ENCODE results near the gene GCM1. TPM values are rescaled to one million over a fixed set of nuclear protein-coding genes. Genes with fewer than 3 reads are reported as not detected.

GCM1 gene
- polyA plus RNA-seq, 1 donor from 2014 or later = not detected

DNA sequence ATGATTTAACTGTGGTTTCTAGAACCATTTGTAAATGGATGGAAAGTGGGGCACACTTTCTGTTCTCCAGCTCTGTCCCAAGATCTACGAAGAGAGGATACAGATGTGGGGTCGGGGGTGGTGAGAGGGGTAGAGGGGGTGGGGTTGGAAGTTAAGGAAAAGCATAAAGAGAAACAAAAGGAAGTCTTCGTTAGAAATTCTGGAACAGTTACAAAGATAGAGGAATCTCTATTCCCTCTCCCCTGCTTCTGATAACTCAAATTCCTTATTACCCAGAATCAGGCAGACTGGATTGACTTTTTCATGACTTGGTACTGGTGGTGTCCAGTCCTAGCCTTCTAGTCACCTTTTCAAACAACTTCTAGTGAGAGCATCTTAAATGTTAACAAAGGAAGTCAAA, 4.9 kb downstream of the GCM1 start:
- no peaks in the 10 kb centered on the region for H3K9me3 ChIP-seq (ENCODE audit: low read length)
- H3F3A ChIP-seq (ENCODE audit: insufficient read depth, low read length, poor library complexity, severe bottlenecking) = no peaks in the 10 kb centered on the region
- H3K36me3 ChIP-seq (ENCODE audit: insufficient read depth, low read length) = no peaks in the 10 kb centered on the region
- H3K9ac ChIP-seq (ENCODE audit: low read length) = no peak overlapping the region
- TF ChIP-seq RAD21 (conservative IDR thresholded peaks at IDR 0.05) (no peak), SMC3 (conservative IDR thresholded peaks at IDR 0.05; ENCODE audit: poor library complexity) (no peak), EZH2 (IDR thresholded peaks at IDR 0.05; ENCODE audit: borderline replicate concordance, insufficient read depth, low read length, poor library complexity, severe bottlenecking) (no peak), TAF1 (IDR thresholded peaks at IDR 0.05; ENCODE audit: low read depth) (no peak), MXI1 (conservative IDR thresholded peaks at IDR 0.05; ENCODE audit: poor library complexity, severe bottlenecking) (no peak), POLR2AphosphoS5 (IDR thresholded peaks at IDR 0.05) (no peak)
- TF ChIP-seq, protein P1, sequence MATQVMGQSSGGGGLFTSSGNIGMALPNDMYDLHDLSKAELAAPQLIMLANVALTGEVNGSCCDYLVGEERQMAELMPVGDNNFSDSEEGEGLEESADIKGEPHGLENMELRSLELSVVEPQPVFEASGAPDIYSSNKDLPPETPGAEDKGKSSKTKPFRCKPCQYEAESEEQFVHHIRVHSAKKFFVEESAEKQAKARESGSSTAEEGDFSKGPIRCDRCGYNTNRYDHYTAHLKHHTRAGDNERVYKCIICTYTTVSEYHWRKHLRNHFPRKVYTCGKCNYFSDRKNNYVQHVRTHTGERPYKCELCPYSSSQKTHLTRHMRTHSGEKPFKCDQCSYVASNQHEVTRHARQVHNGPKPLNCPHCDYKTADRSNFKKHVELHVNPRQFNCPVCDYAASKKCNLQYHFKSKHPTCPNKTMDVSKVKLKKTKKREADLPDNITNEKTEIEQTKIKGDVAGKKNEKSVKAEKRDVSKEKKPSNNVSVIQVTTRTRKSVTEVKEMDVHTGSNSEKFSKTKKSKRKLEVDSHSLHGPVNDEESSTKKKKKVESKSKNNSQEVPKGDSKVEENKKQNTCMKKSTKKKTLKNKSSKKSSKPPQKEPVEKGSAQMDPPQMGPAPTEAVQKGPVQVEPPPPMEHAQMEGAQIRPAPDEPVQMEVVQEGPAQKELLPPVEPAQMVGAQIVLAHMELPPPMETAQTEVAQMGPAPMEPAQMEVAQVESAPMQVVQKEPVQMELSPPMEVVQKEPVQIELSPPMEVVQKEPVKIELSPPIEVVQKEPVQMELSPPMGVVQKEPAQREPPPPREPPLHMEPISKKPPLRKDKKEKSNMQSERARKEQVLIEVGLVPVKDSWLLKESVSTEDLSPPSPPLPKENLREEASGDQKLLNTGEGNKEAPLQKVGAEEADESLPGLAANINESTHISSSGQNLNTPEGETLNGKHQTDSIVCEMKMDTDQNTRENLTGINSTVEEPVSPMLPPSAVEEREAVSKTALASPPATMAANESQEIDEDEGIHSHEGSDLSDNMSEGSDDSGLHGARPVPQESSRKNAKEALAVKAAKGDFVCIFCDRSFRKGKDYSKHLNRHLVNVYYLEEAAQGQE (IDR thresholded peaks at IDR 0.05; ENCODE audit: borderline replicate concordance) = no peak
- TF ChIP-seq, protein P2, sequence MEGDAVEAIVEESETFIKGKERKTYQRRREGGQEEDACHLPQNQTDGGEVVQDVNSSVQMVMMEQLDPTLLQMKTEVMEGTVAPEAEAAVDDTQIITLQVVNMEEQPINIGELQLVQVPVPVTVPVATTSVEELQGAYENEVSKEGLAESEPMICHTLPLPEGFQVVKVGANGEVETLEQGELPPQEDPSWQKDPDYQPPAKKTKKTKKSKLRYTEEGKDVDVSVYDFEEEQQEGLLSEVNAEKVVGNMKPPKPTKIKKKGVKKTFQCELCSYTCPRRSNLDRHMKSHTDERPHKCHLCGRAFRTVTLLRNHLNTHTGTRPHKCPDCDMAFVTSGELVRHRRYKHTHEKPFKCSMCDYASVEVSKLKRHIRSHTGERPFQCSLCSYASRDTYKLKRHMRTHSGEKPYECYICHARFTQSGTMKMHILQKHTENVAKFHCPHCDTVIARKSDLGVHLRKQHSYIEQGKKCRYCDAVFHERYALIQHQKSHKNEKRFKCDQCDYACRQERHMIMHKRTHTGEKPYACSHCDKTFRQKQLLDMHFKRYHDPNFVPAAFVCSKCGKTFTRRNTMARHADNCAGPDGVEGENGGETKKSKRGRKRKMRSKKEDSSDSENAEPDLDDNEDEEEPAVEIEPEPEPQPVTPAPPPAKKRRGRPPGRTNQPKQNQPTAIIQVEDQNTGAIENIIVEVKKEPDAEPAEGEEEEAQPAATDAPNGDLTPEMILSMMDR (IDR thresholded peaks at IDR 0.05; ENCODE audit: poor library complexity, severe bottlenecking) = no peak
- no peak overlapping the region for H3K4me3 ChIP-seq (ENCODE audit: low read length)
- H3K9me2 ChIP-seq (ENCODE audit: insufficient read depth, low read length) = no peaks in the 10 kb centered on the region
- H3K79me2 ChIP-seq (replicated peaks; ENCODE audit: insufficient read depth, low read length) = no peaks in the 10 kb centered on the region
- H3K27me3 ChIP-seq (ENCODE audit: insufficient read depth, low read depth, low read length) = no peaks in the 10 kb centered on the region
- no peaks in the 10 kb centered on the region for H4K20me1 ChIP-seq (ENCODE audit: insufficient read depth)
- H3K27ac ChIP-seq (ENCODE audit: low read length) = no peak overlapping the region
- H2AFZ ChIP-seq (ENCODE audit: low read depth, low read length) = no peak overlapping the region
- no peak overlapping the region for H3K4me2 ChIP-seq (ENCODE audit: low read length)

DNA sequence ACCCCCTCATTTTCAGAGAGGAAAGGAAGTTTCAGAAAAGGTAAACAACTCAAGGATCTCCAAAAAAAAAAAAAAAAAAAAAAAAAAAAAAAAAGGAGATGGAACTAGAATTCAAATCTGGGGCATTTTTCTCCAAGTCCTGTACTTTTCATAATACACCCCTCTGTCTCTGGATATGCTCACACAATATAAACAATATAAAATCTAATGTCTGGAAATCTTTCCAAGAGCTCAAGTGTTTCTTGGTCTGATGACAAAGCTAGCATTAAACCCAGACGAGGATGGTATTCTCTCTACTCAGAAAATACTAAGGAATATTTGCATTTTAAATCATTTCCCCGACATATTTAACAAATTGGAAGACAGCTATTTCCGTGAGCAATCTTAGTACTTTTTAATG, 5.8 kb downstream of the GCM1 start:
- H2AFZ ChIP-seq (ENCODE audit: low read depth, low read length) = no peak overlapping the region
- no peak overlapping the region for H3K27ac ChIP-seq (ENCODE audit: low read length)
- no peaks in the 10 kb centered on the region for H3K9me3 ChIP-seq (ENCODE audit: low read length)
- H3K36me3 ChIP-seq (ENCODE audit: insufficient read depth, low read length) = no peaks in the 10 kb centered on the region
- no peak overlapping the region for H3K4me3 ChIP-seq (ENCODE audit: low read length)
- H3K79me2 ChIP-seq (replicated peaks; ENCODE audit: insufficient read depth, low read length) = no peaks in the 10 kb centered on the region
- H3K27me3 ChIP-seq (ENCODE audit: insufficient read depth, low read depth, low read length) = no peaks in the 10 kb centered on the region
- no peaks in the 10 kb centered on the region for H3K9me2 ChIP-seq (ENCODE audit: insufficient read depth, low read length)
- TF ChIP-seq EZH2 (IDR thresholded peaks at IDR 0.05; ENCODE audit: borderline replicate concordance, insufficient read depth, low read length, poor library complexity, severe bottlenecking) (no peak), RAD21 (conservative IDR thresholded peaks at IDR 0.05) (no peak), TAF1 (IDR thresholded peaks at IDR 0.05; ENCODE audit: low read depth) (no peak), EP300 (conservative IDR thresholded peaks at IDR 0.05; ENCODE audit: poor library complexity, severe bottlenecking) (no peak), SMC3 (conservative IDR thresholded peaks at IDR 0.05; ENCODE audit: poor library complexity) (no peak), MXI1 (conservative IDR thresholded peaks at IDR 0.05; ENCODE audit: poor library complexity, severe bottlenecking) (no peak), POLR2AphosphoS5 (IDR thresholded peaks at IDR 0.05) (no peak)
- TF ChIP-seq, protein P2 (IDR thresholded peaks at IDR 0.05; ENCODE audit: poor library complexity, severe bottlenecking) = no peak
- TF ChIP-seq, protein P1 (IDR thresholded peaks at IDR 0.05; ENCODE audit: borderline replicate concordance) = no peak
- H3K4me2 ChIP-seq (ENCODE audit: low read length) = no peak overlapping the region
- no peaks in the 10 kb centered on the region for H4K20me1 ChIP-seq (ENCODE audit: insufficient read depth)
- no peaks in the 10 kb centered on the region for H3F3A ChIP-seq (ENCODE audit: insufficient read depth, low read length, poor library complexity, severe bottlenecking)
- H3K9ac ChIP-seq (ENCODE audit: low read length) = no peak overlapping the region
